GM18520 (cell line): ENCODE data around the gene ISG15.
"Not testable (repeated sequence)": the region's sequence is repeated elsewhere in the genome, so short reads cannot be mapped to it uniquely, and the experiment has no call there.

Source experiments
- ATAC-seq: cut with Tn5 transposase; IDR thresholded peaks from one replicate; pipeline ENCODE4 v1.9.1; 2021; ENCODE audit not compliant: unreplicated experiment

Gene ISG15

GRCh38 chr1:1025730-1026129 is 12.4 kb downstream of the ISG15 start:
- no peak for ATAC-seq

DNA sequence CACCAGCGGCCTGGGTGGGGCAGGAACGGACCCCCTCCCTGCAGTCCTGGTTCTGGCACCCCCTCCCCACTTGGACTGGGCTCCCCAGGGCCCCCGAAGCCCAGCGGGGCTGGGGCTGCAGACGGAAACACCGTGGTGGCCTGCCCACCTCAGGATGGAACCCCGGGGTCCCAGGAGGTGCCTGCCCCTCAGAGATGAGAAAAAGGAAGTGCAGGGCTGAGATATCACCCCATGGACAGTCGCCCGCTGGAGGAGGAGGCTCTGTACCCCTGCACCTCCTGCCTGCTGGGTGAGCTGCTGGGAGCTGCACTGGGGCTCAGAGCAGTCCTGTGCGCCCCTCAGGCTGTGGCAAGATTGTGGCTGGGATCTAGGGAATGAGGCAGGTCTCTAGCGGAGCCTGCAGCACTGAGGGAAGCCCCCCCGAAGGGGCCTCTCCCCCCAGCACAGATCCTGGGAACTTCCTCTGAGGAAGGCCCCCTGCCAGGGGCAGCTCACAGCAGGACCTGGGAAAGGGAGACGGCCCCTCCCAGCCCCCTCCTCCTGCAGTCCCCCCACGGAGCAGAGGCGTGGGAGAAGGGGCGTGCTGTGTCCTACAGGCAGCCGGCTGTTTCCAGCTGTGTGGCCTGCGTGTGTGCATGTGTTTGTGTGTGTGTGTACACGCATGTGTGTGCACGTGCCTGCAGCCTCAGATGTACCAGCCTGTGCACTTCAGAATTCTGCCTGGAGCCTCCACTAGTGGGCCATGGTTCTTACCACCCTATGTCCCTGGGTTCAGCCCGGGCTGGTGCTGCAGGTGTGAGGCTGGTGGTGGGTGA is 13.5 kb downstream of the ISG15 start:
- no peak for ATAC-seq

DNA sequence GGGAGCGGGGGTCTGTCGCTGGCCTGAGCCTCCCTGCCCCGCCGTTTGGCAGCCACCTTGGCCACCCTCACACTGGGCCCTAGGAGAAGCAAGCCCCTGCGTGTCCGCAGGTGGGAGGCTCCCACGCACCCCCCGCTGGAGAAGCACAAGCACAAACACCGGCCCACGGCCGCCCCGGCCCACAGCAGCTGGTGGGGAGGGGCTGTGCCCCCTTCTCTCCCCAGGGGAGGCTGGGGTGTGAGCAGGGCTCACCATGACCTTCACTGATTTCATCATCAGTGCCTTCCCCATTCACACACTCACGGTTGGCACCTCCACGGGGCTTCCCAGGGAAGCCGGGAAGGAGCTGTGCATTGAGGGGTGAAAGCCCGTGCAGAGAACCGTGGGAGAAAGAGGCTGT is 14.5 kb downstream of the ISG15 start:
- ATAC-seq, result no peak

DNA sequence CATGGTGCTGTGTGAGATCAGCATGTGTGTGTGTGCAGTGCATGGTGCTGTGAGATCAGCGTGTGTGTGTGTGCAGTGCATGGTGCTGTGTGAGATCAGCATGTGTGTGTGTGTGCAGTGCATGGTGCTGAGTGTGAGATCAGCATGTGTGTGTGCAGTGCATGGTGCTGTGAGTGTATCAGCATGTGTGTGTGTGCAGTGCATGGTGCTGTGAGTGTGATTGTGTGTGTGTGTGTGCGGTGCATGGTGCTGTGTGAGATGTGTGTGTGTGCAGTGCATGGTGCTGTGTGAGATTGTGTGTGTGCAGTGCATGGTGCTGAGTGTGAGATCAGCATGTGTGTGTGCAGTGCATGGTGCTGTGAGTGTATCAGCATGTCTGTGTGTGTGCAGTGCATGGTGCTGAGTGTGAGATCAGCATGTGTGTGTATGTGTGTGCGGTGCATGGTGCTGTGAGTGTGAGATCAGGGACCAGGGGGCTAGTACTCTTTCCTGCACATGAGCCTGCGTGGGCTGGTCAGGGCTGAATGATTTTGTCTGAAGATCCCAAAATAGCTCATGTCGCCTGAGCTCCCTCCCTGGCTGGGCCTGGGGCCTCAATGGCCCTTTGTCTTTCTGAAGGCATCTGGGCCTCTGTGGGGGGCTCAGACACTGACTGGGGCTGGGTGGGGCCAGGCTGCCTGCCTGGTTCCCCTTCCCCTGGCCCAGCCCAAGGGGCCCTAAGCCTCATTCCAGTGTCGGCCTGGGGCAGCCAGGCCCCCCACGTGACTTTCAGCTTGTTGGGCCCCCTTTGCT is 17.8 kb downstream of the ISG15 start:
- ATAC-seq, result not testable (repeated sequence)

DNA sequence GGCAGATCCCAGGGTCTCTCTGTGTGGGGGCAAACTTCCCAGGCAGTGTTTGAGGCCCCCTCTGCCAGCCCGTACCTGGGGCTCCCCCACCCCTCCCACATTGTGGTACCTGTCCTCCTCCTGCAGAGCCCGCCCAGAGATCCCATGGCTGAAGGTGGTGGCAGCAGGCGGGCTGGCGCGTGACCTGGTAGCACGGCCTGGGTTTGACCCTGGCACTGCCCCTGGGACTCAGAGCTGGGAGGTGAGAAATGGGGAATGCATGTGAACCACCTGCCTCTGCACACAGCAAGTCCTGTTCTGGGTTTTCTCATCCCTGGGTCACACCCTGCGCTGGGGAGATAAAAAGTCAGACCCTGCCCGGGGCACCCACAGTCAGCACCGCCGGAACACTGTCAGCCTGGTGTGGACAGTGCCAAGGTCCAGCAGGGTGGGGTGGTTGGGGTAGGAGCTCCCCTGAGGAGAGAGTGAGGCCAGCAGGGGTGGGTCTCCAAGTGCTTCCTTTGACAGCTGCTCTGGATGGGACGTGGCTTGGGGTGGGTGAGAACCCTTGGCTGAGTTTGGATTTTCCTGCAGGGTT is 18.4 kb downstream of the ISG15 start:
- no peak for ATAC-seq

- no peak for ATAC-seq
Measured at GRCh38 chr1:1032424-1032823, 19.1 kb downstream of the ISG15 start.

DNA sequence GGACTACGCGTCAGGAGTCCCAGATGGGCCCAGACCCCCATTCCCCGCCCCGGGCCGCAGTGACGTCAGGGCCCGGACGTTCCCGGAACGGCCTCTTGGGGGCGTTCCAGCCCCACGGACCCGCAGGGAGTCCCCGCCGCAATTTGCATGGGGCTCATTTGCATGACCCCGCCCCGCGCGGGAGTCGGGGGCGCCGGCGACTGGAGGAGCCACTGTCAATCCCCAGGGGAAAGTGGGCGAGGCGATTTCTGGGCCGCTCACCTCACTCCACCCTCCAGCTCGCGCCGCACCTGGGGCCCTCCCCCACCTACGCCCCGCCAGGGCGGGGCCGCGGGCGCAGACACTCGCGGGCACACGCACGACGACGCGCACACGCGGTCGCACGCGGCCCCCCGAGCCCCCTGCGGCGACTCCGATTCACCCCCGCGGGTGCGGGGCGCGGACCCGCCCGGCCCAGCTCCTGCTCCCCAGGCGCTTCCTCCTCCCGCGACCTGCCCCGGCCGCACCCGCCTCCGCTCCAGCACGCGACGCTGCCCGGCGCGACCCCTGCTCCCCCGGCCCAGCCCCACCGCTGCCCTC is 19.8 kb downstream of the ISG15 start:
- peak; percentile 78 for ATAC-seq

GRCh38 chr1:1033731-1034438 is 20.6 kb downstream of the ISG15 start:
- no peak for ATAC-seq

DNA sequence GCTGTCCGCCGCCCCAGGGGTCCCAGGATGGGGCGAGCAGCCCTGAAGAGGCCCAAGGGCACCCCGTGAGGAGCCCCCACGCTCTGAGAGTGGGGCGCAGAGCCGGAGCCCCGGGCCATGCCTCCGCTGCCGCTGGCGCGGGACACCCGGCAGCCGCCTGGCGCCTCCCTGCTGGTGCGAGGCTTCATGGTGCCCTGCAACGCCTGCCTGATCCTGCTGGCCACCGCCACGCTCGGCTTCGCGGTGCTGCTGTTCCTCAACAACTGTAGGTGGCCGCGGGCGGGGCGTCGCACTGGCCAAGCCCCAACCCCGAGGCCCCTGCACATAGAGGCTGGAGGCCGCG is 21.1 kb downstream of the ISG15 start:
- ATAC-seq, result no peak

DNA sequence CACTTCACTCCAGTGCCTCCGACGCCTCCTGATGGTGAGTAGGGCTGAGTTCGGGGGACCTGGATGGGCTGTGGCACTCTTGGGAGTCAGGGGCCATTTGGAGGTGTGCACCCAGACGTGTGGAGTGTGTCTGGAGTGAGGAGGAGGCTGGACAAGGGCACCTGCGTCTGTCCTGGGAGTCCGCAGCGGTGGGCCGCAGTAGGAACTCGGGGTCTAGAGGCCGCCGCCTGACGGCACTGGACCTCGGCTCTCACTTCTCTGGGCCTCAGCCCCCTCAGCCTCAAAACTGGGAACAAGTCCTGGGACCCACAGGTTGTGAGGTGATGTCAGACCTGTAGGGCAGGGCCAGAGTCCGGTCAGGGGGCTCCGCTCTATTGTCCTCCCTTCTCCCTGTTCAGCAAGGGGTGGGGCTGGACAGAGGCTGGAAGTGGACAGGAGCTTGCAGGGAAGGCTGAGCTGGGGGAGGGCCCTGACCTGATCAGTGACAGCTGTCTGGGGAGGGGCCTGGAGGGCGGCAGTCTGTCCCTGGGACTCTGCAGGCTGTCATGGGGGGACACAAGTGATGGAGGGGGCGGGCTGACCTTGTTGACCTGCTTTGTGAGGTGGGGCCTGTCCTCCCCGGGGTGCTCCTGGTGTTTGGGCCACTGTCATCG is 22.1 kb downstream of the ISG15 start:
- no peak for ATAC-seq

DNA sequence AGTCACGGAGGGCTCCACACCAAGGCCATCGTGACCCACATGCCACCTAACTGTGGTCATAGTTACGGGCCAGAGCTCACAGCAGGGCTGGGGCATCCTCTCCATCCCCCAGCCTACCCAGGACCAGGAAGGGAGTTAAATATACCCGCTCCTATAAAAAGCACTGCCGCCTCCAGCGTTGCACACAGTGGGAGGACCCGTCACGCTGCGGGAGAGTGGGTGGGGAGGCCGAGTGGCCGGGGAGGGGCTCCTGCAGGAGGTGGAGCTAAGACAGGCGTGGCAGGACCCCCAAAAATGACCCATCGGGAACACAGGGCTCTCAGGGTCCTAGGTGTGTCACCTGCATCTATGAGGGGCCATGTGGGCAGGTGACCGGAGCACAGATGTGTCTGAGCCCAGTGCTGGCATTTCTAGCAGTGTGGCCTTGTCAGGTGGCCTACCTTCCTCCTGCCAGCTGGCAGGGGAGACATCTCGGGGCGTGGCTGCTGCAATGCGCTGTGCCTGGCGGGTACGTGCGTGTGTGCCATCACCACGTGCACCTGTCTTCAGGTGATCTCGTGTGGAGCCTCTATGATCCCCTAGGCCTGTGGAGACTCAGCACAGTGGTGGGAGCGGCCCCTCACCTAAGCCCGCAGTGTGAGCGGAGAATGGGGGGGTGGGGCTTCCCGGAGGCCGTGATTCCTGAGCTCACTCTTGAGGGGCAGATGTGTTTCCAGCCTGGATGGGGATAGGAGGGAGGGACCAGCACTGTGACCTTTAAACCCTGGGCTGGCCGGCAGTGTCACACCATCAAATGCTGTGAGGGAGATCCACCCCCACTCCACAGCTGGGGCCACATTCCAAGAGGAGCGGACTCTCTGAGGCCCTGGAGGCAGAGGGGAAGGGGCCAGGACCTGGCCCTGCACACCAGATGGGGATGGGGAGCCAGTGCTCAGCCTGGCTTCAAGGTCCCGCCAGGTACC is 24.4 kb downstream of the ISG15 start:
- no peak for ATAC-seq

- no peak for ATAC-seq
Measured at GRCh38 chr1:1038694-1039093, 25.4 kb downstream of the ISG15 start.

DNA sequence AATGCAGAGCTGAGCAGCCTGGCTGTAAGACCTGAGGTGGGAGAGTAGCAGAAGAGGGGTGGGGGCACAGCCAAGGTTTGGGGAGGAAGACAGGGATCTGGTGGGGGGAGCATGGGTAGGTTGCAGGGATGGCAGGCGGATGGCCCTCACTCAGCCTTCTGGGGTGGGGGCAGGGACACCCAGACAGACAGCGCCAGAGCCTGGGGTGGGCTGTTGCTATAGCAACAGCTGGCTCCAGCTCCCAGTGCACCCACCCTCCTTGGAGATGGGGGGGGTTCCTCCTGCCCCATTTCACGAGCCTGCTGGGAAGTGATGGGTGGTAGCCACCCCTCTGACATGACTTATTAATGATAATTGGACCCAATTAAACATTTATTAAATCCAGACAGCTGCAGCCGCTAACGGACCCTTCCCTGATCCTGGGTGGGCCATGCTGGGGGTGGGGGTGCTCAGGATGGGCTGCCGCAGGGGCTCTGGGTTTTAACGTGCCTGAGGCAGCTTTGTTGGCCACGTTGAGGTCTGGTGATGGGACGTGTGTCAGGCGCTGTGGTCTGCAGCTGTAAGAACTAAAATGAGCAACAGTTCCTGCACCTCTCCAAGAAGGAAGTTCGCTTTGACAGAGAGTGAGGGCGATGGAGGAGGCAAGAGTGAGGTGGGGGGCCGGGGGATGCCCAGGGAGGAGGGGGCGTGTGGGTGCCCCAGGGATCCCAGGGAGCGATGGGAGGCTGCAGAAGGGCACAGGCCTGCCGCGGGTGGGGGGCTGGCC is 26.0 kb downstream of the ISG15 start:
- no peak for ATAC-seq

DNA sequence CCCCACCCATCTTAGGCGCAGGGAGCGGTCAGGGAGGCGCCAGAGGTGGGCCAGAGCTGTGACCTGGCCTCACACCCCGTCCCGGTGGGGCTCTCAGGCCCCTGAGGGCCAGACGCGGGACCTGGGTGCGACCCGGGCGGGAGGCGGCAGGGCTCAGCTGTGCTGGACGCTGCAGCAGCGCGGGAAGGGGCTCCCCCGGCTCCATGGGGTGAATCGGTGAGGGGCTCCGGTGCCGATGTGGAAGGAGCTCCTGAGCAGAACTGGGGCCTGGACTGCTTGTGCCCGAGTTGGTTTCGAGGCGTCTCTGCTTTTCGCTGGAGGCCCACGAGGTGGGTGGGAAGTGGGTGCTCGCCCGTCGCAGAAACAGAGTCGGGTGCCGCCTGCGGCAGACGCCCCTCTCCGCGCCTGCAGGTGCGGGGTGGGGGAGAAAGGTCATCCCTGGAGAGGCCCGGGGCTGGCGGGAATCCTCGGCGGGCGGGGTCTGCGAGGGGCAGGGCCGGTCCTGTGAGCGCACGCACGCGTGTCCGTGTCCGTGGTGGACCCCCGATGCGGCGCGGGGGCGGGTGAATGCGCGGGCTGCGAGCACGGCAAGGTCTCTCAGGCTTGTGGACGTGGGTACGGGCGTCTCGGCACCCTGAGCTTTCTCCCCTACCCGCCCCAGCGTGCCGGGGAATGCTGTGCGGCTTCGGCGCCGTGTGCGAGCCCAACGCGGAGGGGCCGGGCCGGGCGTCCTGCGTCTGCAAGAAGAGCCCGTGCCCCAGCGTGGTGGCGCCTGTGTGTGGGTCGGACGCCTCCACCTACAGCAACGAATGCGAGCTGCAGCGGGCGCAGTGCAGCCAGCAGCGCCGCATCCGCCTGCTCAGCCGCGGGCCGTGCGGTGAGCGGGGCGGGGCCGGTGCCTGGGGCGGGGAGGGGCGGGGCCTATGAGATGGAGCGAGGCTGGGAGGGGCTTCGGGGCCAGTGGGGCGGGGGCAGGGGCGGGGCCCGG is 27.0 kb downstream of the ISG15 start:
- ATAC-seq, result no peak

GRCh38 chr1:1041092-1041523 is 27.8 kb downstream of the ISG15 start:
- ATAC-seq, result no peak

DNA sequence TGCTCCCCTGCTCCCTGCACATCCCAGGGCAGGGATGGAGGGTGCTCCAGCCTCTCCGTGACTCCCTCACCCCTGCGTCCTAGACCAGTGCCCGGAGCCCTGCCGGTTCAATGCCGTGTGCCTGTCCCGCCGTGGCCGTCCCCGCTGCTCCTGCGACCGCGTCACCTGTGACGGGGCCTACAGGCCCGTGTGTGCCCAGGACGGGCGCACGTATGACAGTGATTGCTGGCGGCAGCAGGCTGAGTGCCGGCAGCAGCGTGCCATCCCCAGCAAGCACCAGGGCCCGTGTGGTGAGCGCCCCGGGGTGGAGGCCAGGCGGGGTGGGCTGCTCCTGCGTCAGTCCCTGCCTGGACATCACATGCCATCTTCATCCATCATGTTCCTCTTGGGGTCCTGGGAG is 28.6 kb downstream of the ISG15 start:
- no peak for ATAC-seq

- ATAC-seq, result no peak
Measured at GRCh38 chr1:1042835-1043234, 29.5 kb downstream of the ISG15 start.
